Vein endothelial cell (primary cell): ENCODE results near the gene FKBP7. TPM values are rescaled to one million over a fixed set of nuclear protein-coding genes. Genes with fewer than 3 reads are reported as not detected.

Experiments
- total RNA-seq: library from RNA; depleted of rRNA; stranded (reverse); fragments of >200 nt; gene quantifications from 2 replicates; pipeline ENCODE4 v1.2.3, GENCODE V29; 2012

Gene FKBP7
- total RNA-seq, result 21.3 and 23.5 TPM in 2 replicates

GRCh38 chr2:178478439-178479274 lies at the start of gene FKBP7:
Gene FKBP7, minus strand, starts transcription at chr2:178478600. Its CDS starts 101 bp downstream, at chr2:178478499.

GRCh38 chr2:178480227-178481181 lies 2.1 kb upstream of the FKBP7 start, which contains the start of gene PLEKHA3:
Gene PLEKHA3, plus strand, starts transcription at chr2:178480457. Its CDS starts 413 bp downstream, at chr2:178480870.

GRCh38 chr2:178450774-178451525 lies 27.4 kb downstream of the FKBP7 start, which contains the start of the genes PJVK and PRKRA:
Gene PJVK, plus strand, starts transcription at chr2:178451378. Its CDS starts 2,032 bp downstream, at chr2:178453410.
Gene PRKRA, minus strand, starts transcription at chr2:178451175. Its CDS starts 145 bp downstream, at chr2:178451030.

Other genes with a start within 250 kb of the FKBP7 start
- gene PRKRA, start 27.4 kb downstream of the FKBP7 start, total RNA-seq, result 42.5 and 50.9 TPM in 2 replicates
- 0.67 and 0.98 TPM in 2 replicates for gene PJVK, start 27.2 kb downstream of the FKBP7 start, total RNA-seq
- gene PLEKHA3, start 1.9 kb upstream of the FKBP7 start, total RNA-seq, result 10.5 and 14.2 TPM in 2 replicates